NCI-H748 treated with DMSO at 0.1 percent for 48 hours (cell line): ENCODE results near the gene ARHGAP12.

Experiments used
- DNase-seq: peaks from one replicate; lab custom pipeline; 2025; lab: John Stamatoyannopoulos, UW

ARHGAP12 gene

DNA sequence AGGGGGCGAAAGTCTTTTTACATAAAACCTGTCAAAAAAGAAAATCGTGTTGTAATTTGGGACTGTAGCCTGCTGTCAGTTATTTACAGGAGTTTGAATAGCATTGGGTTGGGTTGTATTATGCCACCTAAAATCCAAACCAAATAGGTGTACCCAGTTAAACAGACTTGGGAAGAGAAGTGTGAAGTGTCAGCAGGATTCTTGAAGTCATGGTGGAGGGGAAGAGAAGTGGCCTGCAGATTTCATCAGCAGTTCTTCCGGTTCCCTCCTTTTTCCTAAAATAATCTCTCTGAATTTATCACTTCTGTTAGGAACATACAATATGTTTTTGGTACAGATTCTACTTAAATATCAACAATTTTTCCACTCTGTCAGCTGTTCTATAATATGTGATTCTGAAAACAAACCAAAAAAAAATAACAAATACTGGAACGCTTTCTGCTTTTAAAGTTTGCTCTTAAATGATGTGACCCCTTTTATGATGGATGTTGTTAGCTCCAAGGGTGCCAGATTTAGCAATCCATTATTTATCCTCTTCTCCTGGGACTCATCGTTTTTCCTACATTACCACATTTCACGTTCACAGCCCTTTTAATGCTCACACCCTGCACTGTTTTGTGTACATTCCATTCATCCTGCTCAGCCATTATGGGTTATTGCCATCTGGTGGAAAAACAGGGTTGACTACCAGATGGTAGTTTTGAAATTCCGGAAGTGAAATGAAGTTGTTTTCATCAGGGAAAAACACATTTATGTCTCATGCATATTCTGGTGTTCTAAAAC, 18.7 kb upstream of the ARHGAP12 start:
- peak; percentile 45 for DNase-seq

DNA sequence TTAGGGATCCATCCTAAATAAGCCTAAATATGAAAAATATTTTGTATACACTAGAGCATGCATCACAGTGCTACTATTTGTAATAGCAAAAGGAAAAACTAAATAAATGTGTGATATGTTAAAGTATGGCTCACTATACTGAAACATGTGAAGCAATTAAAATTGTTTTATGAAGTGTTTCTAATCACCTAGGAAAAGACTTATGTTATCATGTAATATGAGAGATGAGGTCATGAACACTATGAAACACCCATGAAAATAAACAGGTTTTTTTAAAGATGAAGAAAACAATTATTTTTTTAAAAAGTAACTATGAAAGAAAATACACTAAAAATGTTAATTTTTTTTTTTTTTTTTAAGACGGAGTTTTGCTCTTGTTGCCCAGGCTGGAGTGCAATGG, 16.8 kb upstream of the ARHGAP12 start:
- DNase-seq: no peak

DNA sequence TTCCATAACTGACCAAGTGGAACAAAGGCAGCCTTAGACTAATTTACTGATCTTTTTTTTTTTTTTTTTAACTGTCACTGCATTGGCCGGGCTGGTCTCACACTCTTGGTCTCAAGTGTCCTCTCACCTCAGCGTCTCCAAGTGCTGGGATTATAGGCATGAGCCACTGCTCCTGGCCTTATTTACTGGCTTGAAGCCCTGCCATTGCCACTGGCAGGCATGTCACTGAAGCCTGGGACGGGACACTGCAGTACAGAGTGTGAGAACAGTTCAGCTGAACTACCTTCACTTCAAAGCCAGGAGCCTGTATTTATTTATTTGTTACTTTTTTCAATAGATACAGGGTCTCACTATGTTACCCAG, 15.4 kb upstream of the ARHGAP12 start:
- DNase-seq: no peak

DNA sequence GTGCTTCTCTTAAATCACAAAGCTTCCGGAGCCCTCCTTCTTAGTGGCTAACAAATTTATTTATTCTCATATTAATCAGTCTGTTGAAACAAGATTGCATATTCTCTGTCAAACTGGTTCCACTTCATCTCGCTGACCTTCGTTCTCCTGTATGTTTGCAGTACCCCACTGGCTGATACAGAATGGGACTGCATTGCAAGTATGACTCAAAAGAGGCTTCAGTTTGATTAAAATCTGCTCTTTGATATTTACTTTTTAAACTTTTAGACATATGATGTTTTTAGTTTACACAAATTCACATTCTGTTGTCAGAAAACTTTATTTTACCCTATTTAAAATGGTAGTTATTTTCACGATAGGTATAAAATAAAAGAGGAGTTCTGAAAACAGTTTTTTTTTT, 14.3 kb upstream of the ARHGAP12 start:
- no peak for DNase-seq

DNA sequence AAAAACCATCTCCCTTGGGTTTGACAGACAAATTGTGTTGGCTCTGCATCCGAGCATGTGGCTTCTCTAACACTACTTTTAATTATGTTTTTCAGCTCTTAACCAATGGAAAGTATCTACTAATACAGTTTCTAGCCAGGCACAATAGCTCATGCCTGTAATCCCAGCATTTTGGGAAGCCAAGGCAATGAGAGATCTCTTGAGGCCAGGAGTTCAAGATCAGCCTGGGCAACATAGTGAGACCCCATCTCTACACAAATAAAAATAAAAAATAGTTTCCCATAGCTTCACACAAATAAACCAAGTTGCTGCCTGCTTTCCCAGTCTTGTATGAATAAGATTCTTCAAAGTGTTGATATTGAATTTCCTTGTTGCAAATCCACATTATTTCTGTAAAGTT, 13.8 kb upstream of the ARHGAP12 start:
- no peak for DNase-seq

DNA sequence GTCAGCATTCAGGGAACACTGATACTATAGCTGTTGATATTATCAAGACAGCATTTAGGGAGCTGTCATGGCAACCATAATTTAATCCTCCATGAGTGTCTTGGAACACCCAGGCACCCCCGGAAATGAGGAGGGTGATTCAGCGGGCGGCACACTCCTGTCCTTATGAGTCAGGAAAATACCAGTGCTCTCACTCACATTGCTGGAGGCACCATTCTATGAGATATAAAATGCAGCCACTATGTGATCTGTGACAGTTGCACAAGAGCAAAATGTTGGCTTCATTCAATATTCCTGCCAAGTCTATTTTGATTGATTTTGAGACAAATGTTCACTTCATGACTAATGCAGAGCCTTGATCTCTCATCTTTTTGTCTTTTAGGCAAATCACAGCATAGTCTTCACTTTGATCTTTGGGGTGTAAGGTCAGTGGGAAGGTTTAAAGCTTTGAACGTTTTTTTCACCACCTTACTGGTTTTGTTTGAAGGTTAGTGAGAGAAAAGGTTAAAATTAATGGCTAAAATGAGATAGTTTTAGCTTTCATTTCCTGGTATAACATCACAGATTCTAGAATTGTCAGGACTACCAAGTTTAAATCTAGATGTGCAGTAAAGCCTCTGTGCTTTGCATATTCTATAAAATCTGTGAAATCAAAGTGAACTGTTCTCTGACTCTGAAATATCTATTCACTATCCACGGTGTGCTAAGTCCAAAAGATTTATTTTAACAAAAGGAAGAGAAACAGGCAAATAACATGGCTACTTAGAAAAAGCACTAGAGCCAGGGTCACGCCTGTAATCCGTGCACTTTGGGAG, 12.4 kb upstream of the ARHGAP12 start:
- DNase-seq: no peak

DNA sequence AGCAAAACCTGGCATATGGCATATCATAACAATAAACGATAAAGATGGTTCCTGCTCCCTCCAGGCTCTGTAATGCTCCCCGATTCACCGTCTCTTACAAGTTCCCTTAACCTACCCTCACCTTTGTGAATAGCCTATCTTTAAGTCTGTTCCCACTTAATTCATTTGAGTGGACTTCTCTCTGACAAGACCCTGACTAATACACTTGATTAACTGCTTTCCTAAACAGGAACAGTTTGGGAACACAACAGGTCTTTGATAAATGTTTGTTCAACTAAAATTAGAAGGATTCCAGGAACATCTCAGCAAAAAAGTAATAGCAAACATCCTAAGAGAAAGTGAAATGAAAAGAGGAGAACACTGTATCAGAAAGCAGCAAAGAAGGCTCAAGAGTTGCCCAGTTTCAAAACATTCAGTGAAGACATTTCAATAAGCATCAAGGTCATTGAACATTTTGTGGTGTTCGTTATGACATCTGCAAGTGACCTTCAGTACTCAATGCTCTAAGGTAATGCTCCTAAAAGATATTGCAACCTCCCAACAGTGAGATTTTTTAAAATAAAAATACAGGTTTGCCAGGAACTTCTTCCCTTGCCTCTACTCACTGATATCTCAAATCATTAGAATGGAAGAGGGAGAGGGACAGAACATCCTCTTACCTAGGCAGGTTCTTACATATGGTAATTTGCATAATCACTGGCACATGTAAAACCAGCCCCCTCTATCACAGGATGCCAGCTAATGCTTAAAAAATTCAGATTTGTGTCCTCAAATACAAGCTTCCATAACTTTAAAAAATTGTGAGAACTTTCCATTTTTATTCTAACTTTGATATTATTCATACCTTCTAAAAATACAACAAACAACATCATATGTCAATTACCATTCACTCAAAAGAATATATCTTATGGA, 11.4 kb upstream of the ARHGAP12 start:
- DNase-seq: no peak

DNA sequence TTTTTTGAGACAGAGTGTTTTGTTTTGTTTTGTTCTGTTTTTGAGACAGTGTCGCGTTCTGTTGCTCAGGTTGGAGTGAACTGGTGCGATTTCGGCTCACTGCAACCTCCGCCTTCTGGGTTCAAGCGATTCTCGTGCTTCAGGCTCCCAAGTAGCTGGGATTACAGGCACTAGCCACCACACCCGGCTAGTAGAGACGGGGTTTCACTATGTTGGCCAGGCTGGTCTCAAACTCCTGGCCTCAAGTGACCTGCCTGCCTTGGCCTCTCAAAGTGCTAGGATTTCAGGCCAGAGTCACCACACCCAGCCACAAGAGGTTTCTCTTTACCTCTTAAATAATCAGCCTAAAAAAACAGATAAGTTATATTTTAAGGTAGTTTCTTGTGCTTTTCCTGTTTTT, 8.7 kb upstream of the ARHGAP12 start:
- DNase-seq: no peak

DNA sequence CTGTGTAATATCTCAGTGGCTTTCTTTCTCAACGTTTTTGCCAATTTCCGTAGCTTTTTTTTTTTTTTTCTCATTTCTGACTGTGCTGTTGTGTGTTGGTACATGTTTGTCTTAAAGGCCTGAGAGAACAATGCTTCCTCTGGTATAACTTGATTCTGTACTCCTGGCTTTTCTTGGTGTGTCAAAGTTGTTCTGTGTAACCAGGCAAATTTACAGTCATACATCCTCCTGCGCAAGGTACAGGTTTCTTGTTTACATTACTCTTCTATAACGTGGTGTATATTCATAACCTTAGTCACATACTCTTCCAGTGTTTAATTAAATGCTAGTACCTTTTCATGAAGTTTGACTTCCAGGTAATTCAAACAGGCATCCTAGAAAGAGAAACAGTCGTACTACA, 8.3 kb upstream of the ARHGAP12 start:
- no peak for DNase-seq

DNA sequence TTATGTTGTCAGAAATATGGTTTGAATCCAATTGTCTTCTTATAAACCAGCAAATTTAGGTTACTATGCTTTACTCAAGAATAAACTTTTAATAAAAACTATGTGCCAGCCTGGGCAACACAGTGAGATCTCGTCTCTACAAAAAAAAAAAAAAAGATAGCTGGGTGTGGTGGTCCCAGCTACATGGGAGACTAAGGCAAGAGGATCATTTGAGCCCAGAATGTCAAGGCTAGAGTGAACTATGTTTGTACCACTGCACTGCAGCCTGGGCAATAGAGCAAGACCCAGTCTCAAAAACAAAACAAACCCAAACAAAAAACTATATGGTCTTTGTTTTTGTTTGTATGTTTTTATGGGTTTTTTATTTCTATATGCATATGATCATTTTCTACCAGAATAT, 7.5 kb upstream of the ARHGAP12 start:
- DNase-seq: no peak

DNA sequence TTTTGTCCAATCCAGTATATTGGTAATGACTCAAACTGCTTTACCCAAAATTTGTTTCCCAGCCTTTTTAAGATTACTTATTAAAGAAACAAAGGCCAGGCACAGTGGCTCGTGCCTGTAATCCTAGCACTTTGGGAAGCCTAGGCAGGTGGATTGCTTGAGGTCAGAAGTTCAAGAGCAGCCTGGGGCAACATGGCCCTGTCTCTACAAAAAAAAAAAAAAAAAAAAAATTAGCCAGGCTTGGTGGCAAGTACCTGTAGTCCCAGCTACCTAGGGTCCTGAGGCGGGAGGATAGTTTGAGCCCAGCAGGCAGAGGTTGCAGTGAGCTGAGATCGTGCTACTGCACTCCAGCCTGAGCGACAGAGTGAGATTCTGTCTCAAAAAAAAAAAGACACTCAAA, 7.0 kb upstream of the ARHGAP12 start:
- DNase-seq: no peak

DNA sequence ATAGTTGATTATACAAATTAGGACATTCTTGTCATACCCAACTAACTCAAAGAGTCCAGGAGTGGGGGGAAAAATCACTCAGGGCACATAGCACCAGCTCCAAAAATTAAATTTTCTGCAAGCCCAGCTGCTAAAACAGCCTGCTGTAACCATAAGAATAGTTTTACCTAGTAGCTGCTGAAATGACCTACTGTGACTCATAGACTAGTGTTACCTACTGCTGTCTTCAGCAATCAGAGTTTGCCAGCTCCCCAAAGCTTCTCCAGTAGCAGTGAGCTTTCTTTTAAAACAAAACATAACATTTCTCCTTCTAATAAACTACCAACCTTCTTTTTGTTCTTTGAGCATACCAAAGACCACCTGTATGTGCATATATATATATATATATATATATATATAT, 4.2 kb upstream of the ARHGAP12 start:
- no peak for DNase-seq

DNA sequence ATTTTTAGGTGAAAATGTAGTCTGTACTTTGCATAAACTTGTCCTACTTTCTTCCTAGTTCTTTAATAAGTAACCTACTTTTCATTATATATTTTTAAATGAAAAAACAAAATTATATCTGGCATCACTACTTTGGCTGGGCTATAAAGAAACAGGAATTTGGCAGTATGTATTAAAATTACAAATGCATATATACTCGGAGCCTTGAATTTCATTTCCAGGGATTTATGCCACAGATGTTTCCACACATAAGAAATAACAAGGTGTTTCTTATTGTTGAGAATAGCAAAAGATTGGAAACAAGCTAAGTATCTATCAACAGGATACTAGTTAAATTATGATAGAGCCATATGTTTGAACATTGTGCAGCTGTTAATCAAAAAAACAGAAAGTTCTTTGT, 2.2 kb upstream of the ARHGAP12 start:
- DNase-seq: no peak

DNA sequence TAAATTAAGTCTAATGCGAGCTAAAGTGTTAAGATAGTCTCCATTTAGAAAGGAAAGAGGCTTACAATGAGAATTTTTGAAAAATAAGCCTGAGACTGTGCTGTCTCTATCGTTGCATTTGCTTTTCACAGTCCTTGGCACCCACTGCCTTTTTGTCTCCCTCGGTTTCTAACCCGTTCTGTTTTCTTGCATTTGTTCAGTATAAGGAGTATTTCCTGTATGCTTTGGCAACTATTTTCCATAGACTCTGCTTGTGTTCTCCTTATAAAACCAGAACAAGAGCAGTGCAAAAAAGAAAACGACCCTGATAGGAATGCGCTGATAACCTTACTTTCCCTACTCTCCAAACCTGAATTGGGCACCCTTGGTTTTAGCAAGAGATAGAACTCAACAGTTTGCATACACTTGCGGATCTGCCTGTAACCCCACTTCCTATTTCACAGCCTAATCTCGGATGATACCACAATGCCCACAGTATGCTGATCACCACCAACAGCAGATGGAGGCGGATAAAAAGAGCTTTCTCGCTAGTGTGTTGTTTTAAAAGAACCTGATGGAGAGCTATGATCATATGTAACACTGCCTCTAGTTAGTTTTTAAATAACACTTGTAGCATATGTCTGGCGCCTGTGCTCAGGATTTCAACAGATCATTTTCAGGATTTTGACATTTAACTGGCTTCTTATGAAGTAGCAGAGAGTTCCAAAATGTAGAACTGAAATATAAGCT, 1.6 kb upstream of the ARHGAP12 start:
- no peak for DNase-seq

DNA sequence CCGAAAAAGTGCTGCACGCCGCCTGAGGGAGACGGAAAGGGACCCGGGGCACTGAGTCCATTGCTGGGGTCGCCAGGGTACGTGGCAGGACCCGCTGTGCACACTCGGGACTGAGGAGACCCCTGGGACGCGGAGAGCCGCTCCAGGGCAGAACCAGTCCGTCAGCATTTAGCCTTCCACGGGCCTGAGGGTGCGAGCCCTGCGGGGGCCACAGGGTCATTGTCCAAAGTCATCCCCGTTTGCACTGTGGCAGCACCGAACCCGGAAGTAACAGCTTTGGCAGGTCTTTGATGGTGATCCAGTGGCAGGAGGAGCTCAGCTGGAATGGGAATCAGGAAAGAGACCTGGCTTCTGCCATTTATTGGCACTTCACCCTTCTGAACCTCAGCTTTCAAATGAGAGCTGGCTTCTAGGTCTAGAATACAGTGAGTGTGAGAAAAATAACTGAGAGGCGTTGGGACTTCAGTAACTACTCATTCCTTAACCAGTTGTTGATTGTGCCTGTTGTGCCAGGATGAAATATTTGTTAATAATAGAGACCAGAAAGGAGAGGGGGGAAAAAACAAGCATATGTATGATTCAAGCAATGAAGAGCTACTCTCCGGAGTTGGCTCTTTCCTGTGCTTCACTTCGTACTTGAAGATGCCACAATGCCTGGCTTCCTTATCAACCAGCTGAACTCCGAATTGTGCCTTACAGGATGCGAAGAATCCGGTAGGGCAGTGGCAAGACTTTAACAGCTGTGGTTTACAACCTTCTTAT, 811 bp upstream of the ARHGAP12 start:
- peak; percentile 6 for DNase-seq

DNA sequence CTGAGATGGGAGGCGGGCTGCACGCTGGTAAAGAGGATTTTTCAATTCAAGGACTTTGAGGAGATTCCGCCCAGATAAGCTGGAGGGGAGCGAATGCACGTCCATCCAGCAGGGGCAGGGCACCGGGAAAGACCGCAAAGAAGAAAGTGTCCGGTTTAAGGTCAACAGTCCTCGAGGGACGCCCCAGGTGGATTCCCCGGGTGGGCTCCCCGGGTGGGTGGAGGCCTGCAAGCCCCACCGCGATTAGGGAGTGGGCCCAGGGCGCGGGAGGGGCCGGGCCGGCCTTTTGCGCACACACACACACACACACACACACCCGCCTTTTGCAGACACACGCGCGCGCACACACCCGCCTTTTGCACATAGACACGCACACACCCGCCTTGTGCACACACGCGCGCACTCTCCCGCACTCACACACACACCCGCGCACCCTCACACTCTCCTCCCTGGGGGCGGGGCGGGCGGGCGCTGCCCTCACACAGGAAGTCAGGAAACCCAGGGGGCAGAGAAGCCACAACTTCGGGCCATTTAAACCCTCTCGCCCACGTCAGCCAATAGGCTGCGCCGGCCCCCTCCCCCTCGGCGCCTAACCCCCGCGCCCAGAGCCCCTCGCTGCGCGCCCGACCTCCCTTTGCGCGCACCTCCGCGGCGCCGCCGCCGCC, 615 bp downstream of the ARHGAP12 start:
- peak; percentile 16 for DNase-seq

DNA sequence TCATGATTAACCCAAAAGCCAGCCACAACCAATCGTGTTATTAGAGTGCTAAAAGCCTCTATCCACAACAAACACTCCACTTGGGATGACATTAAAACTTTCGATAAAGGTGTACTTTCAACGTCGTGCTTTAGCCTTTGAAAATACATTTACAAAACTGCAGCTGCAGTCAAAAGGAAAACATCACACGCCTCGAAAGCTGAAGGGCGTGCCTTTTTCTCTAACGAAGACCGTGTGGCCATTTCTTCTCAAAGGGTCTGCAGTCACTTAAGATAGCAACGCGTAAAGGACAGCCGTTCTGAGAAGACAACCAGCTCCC, 1.1 kb downstream of the ARHGAP12 start:
- no peak for DNase-seq

DNA sequence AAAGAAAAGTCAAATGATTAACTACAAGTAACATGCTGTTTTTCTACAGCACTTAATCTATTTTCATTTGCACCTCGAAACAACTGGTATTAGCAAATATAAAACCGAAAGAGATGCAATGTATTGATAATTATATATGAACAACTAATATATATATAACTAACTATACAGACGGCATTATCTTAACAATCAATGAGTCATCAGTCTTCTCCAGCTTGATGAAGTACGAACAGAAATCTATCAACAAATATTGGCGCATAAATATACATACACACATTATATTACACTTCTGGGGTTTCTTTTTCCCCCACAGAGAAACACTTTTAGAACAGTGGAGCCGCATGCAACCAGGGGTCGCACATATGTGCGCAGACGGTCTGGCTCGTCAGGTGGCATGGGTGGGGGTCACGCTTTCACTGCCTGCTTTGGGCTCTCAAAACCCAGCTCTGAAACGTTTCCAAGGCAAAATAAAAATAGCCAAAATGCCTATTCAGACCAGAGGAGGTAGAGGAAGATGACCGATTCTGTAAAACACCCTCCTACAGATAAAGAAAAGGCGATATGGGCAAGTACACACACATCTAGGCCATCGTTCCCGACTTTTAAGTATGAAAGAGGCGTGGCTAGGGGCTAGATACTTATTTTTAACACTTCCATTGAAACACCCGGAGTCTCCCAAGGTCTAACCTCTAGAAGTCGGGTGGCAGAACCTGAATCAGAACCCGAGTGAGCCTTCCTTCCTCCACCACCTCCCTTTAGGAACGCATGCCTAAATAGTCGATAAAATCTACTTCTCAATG, 1.7 kb downstream of the ARHGAP12 start:
- no peak for DNase-seq

DNA sequence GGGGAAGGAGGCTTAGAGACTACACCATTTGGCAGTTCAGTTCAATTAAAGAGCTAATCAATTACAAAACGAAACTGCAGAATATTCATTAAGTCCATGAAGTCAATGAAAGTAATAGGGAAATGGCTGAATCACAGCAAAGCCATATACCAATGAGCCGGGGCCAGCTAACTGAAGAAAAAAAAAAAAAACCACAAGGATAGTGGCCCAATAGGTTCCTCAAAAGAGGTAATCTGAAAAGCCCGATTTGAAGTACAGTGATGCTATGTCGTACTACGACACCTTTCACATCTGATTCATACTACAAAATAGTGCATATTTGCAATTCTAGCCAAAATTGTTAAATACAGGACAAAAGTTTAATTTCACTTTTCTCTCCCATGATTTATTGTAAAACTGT, 2.5 kb downstream of the ARHGAP12 start:
- DNase-seq: no peak

DNA sequence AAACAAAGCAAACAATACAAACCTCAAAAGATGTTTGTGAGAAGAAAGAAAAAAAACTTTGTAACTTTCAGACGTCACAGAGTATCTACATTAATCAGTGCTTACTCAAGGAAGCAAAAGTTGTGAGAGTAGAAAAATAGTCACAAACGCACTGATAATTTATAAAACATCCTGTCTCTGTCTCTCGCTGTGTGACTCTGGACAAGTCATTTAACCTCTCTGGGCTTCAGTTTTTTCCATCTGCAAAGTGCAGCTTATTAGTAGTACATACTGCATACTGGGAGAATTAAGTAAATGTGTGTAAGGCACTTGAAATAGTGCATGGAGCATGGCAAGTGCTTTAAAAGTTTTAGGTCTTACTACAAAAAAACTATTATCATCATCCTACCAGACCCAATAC, 3.8 kb downstream of the ARHGAP12 start:
- no peak for DNase-seq
